ENCODE data around the gene AKNA. TPM values are rescaled to one million over a fixed set of nuclear protein-coding genes. Genes with fewer than 3 reads are reported as not detected.

The AKNA gene
- total RNA-seq, 1 donor from 2014 or later, result 6.3 TPM

- Histone ChIP-seq H3K27ac (replicated peaks) (no peak overlapping the region), H3K4me1 (peaks cover 10% of the 10 kb centered on the region), H3K4me3 (no peak overlapping the region), H3K9me3 (replicated peaks) (no peaks in the 10 kb centered on the region), H3K36me3 (peaks cover 81% of the 10 kb centered on the region), H3K27me3 (ENCODE audit: low read depth) (no peaks in the 10 kb centered on the region)
- DNase-seq, result no peak
- intact Hi-C loops (cut with micrococcal nuclease), result no loop called here
- TF ChIP-seq CTCF (IDR thresholded peaks at IDR 0.05; ENCODE audit: borderline replicate concordance), result no peak
These were observed 37.0 kb downstream of the AKNA start for GRCh38 chr9:114350636-114351401.

- intact Hi-C loops (cut with micrococcal nuclease), result no loop called here
- no peak for DNase-seq
- H3K36me3 ChIP-seq, result peaks cover 80% of the 10 kb centered on the region
- H3K27ac ChIP-seq (replicated peaks), result no peak overlapping the region
- no peak for TF ChIP-seq CTCF (IDR thresholded peaks at IDR 0.05; ENCODE audit: borderline replicate concordance)
- H3K4me1 ChIP-seq, result peaks cover 10% of the 10 kb centered on the region
- H3K27me3 ChIP-seq (ENCODE audit: low read depth), result no peaks in the 10 kb centered on the region
- no peak overlapping the region for H3K4me3 ChIP-seq
- H3K9me3 ChIP-seq (replicated peaks), result no peaks in the 10 kb centered on the region
These were observed 37.9 kb downstream of the AKNA start for GRCh38 chr9:114349713-114350480.

GRCh38 chr9:114348906-114349482, 38.8 kb downstream of the AKNA start:
- Histone ChIP-seq H3K36me3 (peaks cover 84% of the 10 kb centered on the region), H3K27ac (replicated peaks) (no peak overlapping the region), H3K4me1 (peaks cover 10% of the 10 kb centered on the region), H3K27me3 (ENCODE audit: low read depth) (no peaks in the 10 kb centered on the region), H3K4me3 (no peak overlapping the region), H3K9me3 (replicated peaks) (no peaks in the 10 kb centered on the region)
- DNase-seq, result no peak
- intact Hi-C loops (cut with micrococcal nuclease), result no loop called here
- no peak for TF ChIP-seq CTCF (IDR thresholded peaks at IDR 0.05; ENCODE audit: borderline replicate concordance)

GRCh38 chr9:114348261-114348905, 39.4 kb downstream of the AKNA start:
- Histone ChIP-seq H3K4me1 (peaks cover 10% of the 10 kb centered on the region), H3K36me3 (peaks cover 86% of the 10 kb centered on the region), H3K27ac (replicated peaks) (no peak overlapping the region), H3K9me3 (replicated peaks) (no peaks in the 10 kb centered on the region), H3K4me3 (no peak overlapping the region), H3K27me3 (ENCODE audit: low read depth) (no peaks in the 10 kb centered on the region)
- DNase-seq, result no peak
- intact Hi-C loops (cut with micrococcal nuclease), result no loop called here
- TF ChIP-seq CTCF (IDR thresholded peaks at IDR 0.05; ENCODE audit: borderline replicate concordance), result no peak

- no peaks in the 10 kb centered on the region for H3K9me3 ChIP-seq (replicated peaks)
- no peak for DNase-seq
- no peaks in the 10 kb centered on the region for H3K27me3 ChIP-seq (ENCODE audit: low read depth)
- H3K4me3 ChIP-seq, result no peak overlapping the region
- no peak overlapping the region for H3K27ac ChIP-seq (replicated peaks)
- peaks cover 10% of the 10 kb centered on the region for H3K4me1 ChIP-seq
- no peak for TF ChIP-seq CTCF (IDR thresholded peaks at IDR 0.05; ENCODE audit: borderline replicate concordance)
- intact Hi-C loops (cut with micrococcal nuclease), result no loop called here
- H3K36me3 ChIP-seq, result peaks cover 88% of the 10 kb centered on the region
These were observed 40.1 kb downstream of the AKNA start for GRCh38 chr9:114347675-114348074.
